ENCODE measurements around the gene BUD23.

Gene BUD23

DNA sequence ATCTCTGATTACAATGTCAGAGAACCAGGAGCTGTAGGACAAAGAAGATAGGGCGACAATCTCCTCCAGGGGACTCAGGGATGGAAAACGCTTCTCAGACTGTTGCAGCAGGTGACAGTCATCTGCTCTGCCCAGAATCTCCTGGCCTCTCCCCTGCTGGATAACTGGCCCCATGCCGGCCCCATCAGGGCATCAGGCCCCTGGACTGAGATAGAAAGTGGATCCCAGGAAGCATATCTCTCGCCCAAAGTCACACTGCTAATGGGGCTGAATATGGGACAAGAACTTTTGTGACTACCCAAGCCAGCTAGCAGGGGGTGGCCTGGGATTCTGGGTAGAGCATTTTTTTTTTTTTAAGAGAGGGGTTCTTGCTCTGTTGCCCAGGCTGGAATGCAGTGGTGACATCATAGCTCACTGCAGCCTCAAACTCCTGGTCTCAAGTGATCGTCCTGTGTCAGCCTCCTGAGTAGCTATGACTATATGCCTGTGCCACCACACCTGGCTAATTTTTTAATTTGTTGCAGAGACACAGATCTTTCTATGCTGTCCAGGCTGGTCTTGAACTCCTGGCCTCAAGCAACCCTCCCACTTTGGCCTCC is 38.6 kb upstream of the BUD23 start:
- no CpG with 5 or more reads among the region's 5 CpGs for whole genome bisulfite sequencing (ENCODE audit: extremely low coverage, insufficient coverage, low lambda C conversion rate)
- DNase-seq = no peak
- H3K56ac ChIP-seq (ENCODE audit: low read length) = no peak overlapping the region
- no peak overlapping the region for H2AK5ac ChIP-seq (ENCODE audit: low read length)
- peaks cover 3% of the 10 kb centered on the region for H3K27me3 ChIP-seq (ENCODE audit: insufficient read depth, low read length, poor library complexity)
- H3K23ac ChIP-seq (ENCODE audit: low read length) = no peak overlapping the region
- no peak overlapping the region for H3K4ac ChIP-seq (ENCODE audit: low read depth, low read length)
- H3K27ac ChIP-seq (ENCODE audit: low read depth, low read length) = no peak overlapping the region
- no peak overlapping the region for H4K5ac ChIP-seq (ENCODE audit: low read length)
- H3K4me2 ChIP-seq (ENCODE audit: low read length) = no peak overlapping the region
- no peak overlapping the region for H3K9ac ChIP-seq (ENCODE audit: low read length)
- H2BK120ac ChIP-seq (ENCODE audit: low read depth, low read length) = no peak overlapping the region
- no peak overlapping the region for H4K8ac ChIP-seq (ENCODE audit: low read depth, low read length)
- H2BK5ac ChIP-seq (ENCODE audit: low read length) = no peak overlapping the region
- no peaks in the 10 kb centered on the region for H3K79me2 ChIP-seq (ENCODE audit: control insufficient read depth, insufficient read depth, low read length)
- H3K4me3 ChIP-seq (ENCODE audit: low read length) = no peak overlapping the region
- no peaks in the 10 kb centered on the region for H3K79me1 ChIP-seq (ENCODE audit: low read length)
- no peak overlapping the region for H3K18ac ChIP-seq (ENCODE audit: low read length)
- no peak overlapping the region for H2BK15ac ChIP-seq (replicated peaks; ENCODE audit: low read depth)
- H3K36me3 ChIP-seq (ENCODE audit: control insufficient read depth, insufficient read depth, low read length) = no peaks in the 10 kb centered on the region
- no peaks in the 10 kb centered on the region for H3K4me1 ChIP-seq (ENCODE audit: control insufficient read depth, low read depth, low read length)

DNA sequence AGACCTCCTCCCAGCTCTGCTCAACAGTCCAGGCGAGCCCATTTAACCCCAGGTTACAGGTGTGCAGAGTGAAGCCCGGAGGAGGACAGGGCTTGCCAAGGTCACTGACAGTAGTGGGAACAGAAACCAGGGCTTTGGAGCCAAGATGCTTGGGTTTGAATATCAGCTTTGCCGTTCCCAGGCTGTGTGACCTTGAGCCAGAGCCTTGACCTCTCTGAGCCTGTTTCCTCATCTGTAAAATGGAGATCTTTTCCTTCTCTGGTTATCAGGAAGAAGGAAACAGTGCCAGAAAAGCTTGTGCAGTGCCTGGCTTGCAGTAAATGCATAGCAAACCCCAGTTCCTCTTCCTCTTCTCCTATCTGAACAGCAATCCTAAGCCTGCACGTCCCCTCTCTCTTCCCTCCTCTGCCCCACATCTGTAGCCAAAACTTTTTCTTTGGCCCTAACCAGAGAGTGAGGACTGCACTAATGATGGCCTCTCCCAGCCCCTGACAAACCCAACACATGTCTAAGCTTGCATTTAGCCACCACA is 37.7 kb upstream of the BUD23 start:
- no CpG with 5 or more reads among the region's 4 CpGs for WGBS (ENCODE audit: extremely low coverage, insufficient coverage, low lambda C conversion rate)
- Histone ChIP-seq H2BK15ac (replicated peaks; ENCODE audit: low read depth) (no peak overlapping the region), H3K23ac (ENCODE audit: low read length) (no peak overlapping the region), H3K27me3 (ENCODE audit: insufficient read depth, low read length, poor library complexity) (peaks cover 3% of the 10 kb centered on the region), H3K79me2 (ENCODE audit: control insufficient read depth, insufficient read depth, low read length) (no peaks in the 10 kb centered on the region), H3K27ac (ENCODE audit: low read depth, low read length) (no peak overlapping the region), H2BK5ac (ENCODE audit: low read length) (no peak overlapping the region), H4K8ac (ENCODE audit: low read depth, low read length) (no peak overlapping the region), H3K4me1 (ENCODE audit: control insufficient read depth, low read depth, low read length) (no peaks in the 10 kb centered on the region), H4K5ac (ENCODE audit: low read length) (no peak overlapping the region), H2AK5ac (ENCODE audit: low read length) (no peak overlapping the region), H3K4me3 (ENCODE audit: low read length) (no peak overlapping the region), H3K4ac (ENCODE audit: low read depth, low read length) (no peak overlapping the region), H3K79me1 (ENCODE audit: low read length) (no peaks in the 10 kb centered on the region), H3K36me3 (ENCODE audit: control insufficient read depth, insufficient read depth, low read length) (no peaks in the 10 kb centered on the region), H3K18ac (ENCODE audit: low read length) (no peak overlapping the region), H3K9ac (ENCODE audit: low read length) (no peak overlapping the region), H3K4me2 (ENCODE audit: low read length) (no peak overlapping the region), H2BK120ac (ENCODE audit: low read depth, low read length) (no peak overlapping the region), H3K56ac (ENCODE audit: low read length) (no peak overlapping the region)
- DNase-seq = no peak

DNA sequence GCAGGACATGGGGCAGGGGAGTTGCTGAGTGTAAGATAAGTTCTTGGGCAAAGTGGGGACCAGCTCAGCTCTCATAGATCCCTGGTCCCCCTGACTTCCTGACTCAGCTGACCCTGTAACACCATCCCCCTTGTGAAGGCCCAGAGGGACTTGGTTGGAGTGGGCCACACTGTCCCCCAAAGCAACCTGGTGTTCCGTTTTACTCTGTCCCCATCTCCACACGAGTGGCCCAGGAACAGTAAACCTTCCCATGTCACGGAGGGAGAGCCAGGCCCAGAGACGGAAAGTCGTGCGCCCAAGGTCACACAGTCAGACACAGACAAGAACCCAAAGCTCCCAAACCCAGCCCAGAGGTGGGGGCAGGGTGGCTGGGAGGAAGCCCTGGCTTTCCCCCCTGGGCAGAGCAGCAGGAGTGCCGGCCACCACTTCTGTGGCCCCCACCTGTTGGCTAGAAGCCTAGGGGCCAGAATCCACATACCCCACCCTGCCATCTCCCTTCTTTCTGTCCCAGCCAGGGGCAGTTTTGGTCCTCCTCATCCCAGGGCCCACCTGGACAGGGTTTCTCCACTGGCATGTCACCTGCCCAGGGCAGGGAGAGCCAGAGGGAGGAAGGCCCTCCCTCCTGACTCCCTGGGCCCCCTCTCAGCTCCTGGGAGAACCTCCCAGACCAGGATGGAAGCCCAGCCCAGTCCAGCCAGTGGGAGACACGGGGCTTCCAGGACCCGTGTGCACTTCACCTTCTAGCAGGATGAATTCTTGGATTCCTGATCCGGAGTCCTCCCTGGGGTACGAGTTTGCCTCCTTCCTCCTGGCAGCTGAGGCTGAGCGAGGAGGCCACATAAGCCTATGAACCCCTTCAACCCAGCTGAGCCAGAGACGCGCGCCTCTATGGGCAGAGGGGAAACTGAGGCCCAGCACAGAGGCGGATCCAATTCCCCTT is 36.3 kb upstream of the BUD23 start:
- Histone ChIP-seq H4K5ac (ENCODE audit: low read length) (no peak overlapping the region), H4K8ac (ENCODE audit: low read depth, low read length) (no peak overlapping the region), H3K27me3 (ENCODE audit: insufficient read depth, low read length, poor library complexity) (peaks cover 3% of the 10 kb centered on the region), H2AK5ac (ENCODE audit: low read length) (no peak overlapping the region), H2BK5ac (ENCODE audit: low read length) (no peak overlapping the region), H3K4me3 (ENCODE audit: low read length) (no peak overlapping the region), H2BK15ac (replicated peaks; ENCODE audit: low read depth) (no peak overlapping the region), H3K18ac (ENCODE audit: low read length) (no peak overlapping the region), H3K36me3 (ENCODE audit: control insufficient read depth, insufficient read depth, low read length) (no peaks in the 10 kb centered on the region), H3K23ac (ENCODE audit: low read length) (no peak overlapping the region), H3K56ac (ENCODE audit: low read length) (peak overlapping the region; percentile 30), H3K4ac (ENCODE audit: low read depth, low read length) (no peak overlapping the region), H3K79me2 (ENCODE audit: control insufficient read depth, insufficient read depth, low read length) (no peaks in the 10 kb centered on the region), H3K4me1 (ENCODE audit: control insufficient read depth, low read depth, low read length) (no peaks in the 10 kb centered on the region), H3K27ac (ENCODE audit: low read depth, low read length) (no peak overlapping the region), H3K9ac (ENCODE audit: low read length) (peak overlapping the region; percentile 32), H3K79me1 (ENCODE audit: low read length) (no peaks in the 10 kb centered on the region), H2BK120ac (ENCODE audit: low read depth, low read length) (no peak overlapping the region), H3K4me2 (ENCODE audit: low read length) (peak overlapping the region; percentile 54)
- no peak for DNase-seq
- no CpG with 5 or more reads among the region's 16 CpGs for WGBS (ENCODE audit: extremely low coverage, insufficient coverage, low lambda C conversion rate)

DNA sequence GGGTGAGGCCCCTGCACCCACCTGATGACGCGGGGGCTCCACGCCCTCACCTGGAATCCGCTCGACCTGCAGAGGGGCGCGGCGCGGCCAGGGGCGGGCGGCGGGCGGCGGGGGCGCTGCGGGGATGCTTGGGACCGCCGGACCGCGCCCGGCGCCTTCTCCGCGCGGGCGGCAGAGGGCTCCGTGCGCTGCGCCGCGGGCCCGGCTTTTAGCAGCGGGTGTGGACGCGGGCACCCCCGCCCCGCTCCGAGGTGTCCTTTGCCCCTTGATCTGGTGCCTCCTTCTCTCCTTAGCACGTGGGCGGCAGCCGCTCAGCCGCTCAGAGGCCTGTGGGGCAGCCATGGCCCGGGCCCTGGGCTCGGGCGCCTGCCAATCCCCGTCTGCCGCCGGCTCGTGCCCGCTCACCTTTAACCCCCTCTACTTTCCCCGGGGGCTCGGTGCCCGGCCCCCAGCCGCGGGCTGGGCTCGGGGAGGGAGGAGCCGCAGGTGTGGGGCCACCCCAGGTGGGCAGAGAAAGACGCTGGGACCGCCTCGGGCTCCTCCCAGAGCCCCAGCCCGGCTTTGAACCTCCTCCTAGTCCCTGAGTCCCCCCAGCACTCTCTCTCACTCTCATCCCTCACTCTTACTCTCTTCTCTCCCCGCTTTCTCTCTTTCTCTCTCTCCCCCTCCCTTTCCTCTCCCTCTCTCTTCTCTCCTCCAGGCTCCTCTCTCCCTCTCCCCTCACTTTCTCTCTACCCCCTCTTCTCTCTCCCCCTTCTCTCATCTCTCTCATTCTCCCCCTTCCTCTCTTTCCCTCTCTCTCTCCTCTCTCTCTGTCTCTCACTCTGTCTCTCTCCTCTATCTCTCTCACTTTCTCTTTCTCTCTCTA is 35.4 kb upstream of the BUD23 start:
- H2BK15ac ChIP-seq (replicated peaks; ENCODE audit: low read depth) = no peak overlapping the region
- peak overlapping the region; percentile 58 for H3K9ac ChIP-seq (ENCODE audit: low read length)
- no peaks in the 10 kb centered on the region for H3K4me1 ChIP-seq (ENCODE audit: control insufficient read depth, low read depth, low read length)
- no peaks in the 10 kb centered on the region for H3K79me2 ChIP-seq (ENCODE audit: control insufficient read depth, insufficient read depth, low read length)
- no peak overlapping the region for H4K8ac ChIP-seq (ENCODE audit: low read depth, low read length)
- H3K23ac ChIP-seq (ENCODE audit: low read length) = no peak overlapping the region
- WGBS (ENCODE audit: extremely low coverage, insufficient coverage, low lambda C conversion rate) = no CpG with 5 or more reads among the region's 62 CpGs
- H3K56ac ChIP-seq (ENCODE audit: low read length) = peak overlapping the region; percentile 79
- peak overlapping the region; percentile 62 for H3K4me2 ChIP-seq (ENCODE audit: low read length)
- no peaks in the 10 kb centered on the region for H3K36me3 ChIP-seq (ENCODE audit: control insufficient read depth, insufficient read depth, low read length)
- peak overlapping the region; percentile 35 for H3K4me3 ChIP-seq (ENCODE audit: low read length)
- no peak overlapping the region for H2AK5ac ChIP-seq (ENCODE audit: low read length)
- H3K27me3 ChIP-seq (ENCODE audit: insufficient read depth, low read length, poor library complexity) = peaks cover 3% of the 10 kb centered on the region
- no peak overlapping the region for H2BK120ac ChIP-seq (ENCODE audit: low read depth, low read length)
- no peaks in the 10 kb centered on the region for H3K79me1 ChIP-seq (ENCODE audit: low read length)
- H4K5ac ChIP-seq (ENCODE audit: low read length) = no peak overlapping the region
- H3K4ac ChIP-seq (ENCODE audit: low read depth, low read length) = no peak overlapping the region
- no peak for DNase-seq
- peak overlapping the region; percentile 33 for H3K18ac ChIP-seq (ENCODE audit: low read length)
- H2BK5ac ChIP-seq (ENCODE audit: low read length) = no peak overlapping the region
- H3K27ac ChIP-seq (ENCODE audit: low read depth, low read length) = no peak overlapping the region

- H3K36me3 ChIP-seq (ENCODE audit: control insufficient read depth, insufficient read depth, low read length) = no peaks in the 10 kb centered on the region
- no CpG with 5 or more reads among the region's 1 CpG for WGBS (ENCODE audit: extremely low coverage, insufficient coverage, low lambda C conversion rate)
- H3K4ac ChIP-seq (ENCODE audit: low read depth, low read length) = no peak overlapping the region
- H4K5ac ChIP-seq (ENCODE audit: low read length) = no peak overlapping the region
- H3K27me3 ChIP-seq (ENCODE audit: insufficient read depth, low read length, poor library complexity) = peaks cover 3% of the 10 kb centered on the region
- no peak overlapping the region for H2BK15ac ChIP-seq (replicated peaks; ENCODE audit: low read depth)
- H3K79me2 ChIP-seq (ENCODE audit: control insufficient read depth, insufficient read depth, low read length) = no peaks in the 10 kb centered on the region
- no peak overlapping the region for H2BK5ac ChIP-seq (ENCODE audit: low read length)
- no peak overlapping the region for H4K8ac ChIP-seq (ENCODE audit: low read depth, low read length)
- H3K4me2 ChIP-seq (ENCODE audit: low read length) = no peak overlapping the region
- H3K4me1 ChIP-seq (ENCODE audit: control insufficient read depth, low read depth, low read length) = no peaks in the 10 kb centered on the region
- no peak for DNase-seq
- no peak overlapping the region for H3K27ac ChIP-seq (ENCODE audit: low read depth, low read length)
- no peak overlapping the region for H3K56ac ChIP-seq (ENCODE audit: low read length)
- no peak overlapping the region for H3K18ac ChIP-seq (ENCODE audit: low read length)
- no peak overlapping the region for H2BK120ac ChIP-seq (ENCODE audit: low read depth, low read length)
- no peak overlapping the region for H3K4me3 ChIP-seq (ENCODE audit: low read length)
- no peak overlapping the region for H3K9ac ChIP-seq (ENCODE audit: low read length)
- H3K79me1 ChIP-seq (ENCODE audit: low read length) = no peaks in the 10 kb centered on the region
- H2AK5ac ChIP-seq (ENCODE audit: low read length) = no peak overlapping the region
- no peak overlapping the region for H3K23ac ChIP-seq (ENCODE audit: low read length)
Measured at GRCh38 chr7:73648593-73649332, 34.6 kb upstream of the BUD23 start.

All from mesendoderm (in vitro differentiated cells).